SK-N-SH treated with all-trans-retinoic acid at 6 μM for 48 hours (cell line): ENCODE measurements around the gene UNC5CL.

ENCODE experiments used
- BACH2 ChIP-seq: fragments of 250-450 bp; sonication (Bioruptor Pico); IDR thresholded peaks from 2 replicates; pipeline ENCODE4 v1.9.0; 2021; ENCODE audit warnings: mild to moderate bottlenecking, borderline replicate concordance
- CREB5 ChIP-seq: fragments of 250-450 bp; sonication (Bioruptor Pico); IDR thresholded peaks from 2 replicates; pipeline ENCODE4 v1.5.1; 2020; ENCODE audit warnings: low read depth, mild to moderate bottlenecking, moderate library complexity
- CSDC2 ChIP-seq: fragments of 250-450 bp; sonication (Bioruptor Pico); IDR thresholded peaks from 2 replicates; pipeline ENCODE4 v1.5.0; 2020; ENCODE audit warnings: mild to moderate bottlenecking, moderate library complexity
- CSRNP3 ChIP-seq: fragments of 250-450 bp; sonication (Bioruptor Pico); IDR thresholded peaks from 2 replicates; pipeline ENCODE4 v1.5.1; 2021; ENCODE audit warnings: mild to moderate bottlenecking, moderate library complexity
- ISL1 ChIP-seq: fragments of 250-450 bp; sonication (Bioruptor Pico); IDR thresholded peaks from 2 replicates; pipeline ENCODE4 v2.1.2; 2022; ENCODE audit warnings: mild to moderate bottlenecking, moderate library complexity
- PATZ1 ChIP-seq: fragments of 250-450 bp; sonication (Bioruptor Pico); IDR thresholded peaks from 2 replicates; pipeline ENCODE4 v1.8.0; 2020; ENCODE audit warnings: mild to moderate bottlenecking, moderate library complexity, borderline replicate concordance
- PPARA ChIP-seq: fragments of 250-450 bp; sonication (Bioruptor Pico); IDR thresholded peaks from 2 replicates; pipeline ENCODE4 v1.5.0; 2020; ENCODE audit warnings: mild to moderate bottlenecking, borderline replicate concordance
- RARB ChIP-seq: fragments of 250-450 bp; sonication (Bioruptor Pico); IDR thresholded peaks from 2 replicates; pipeline ENCODE4 v1.8.0; 2021; ENCODE audit warnings: mild to moderate bottlenecking, moderate library complexity
- SNAI2 ChIP-seq: fragments of 250-450 bp; sonication (Bioruptor Pico); IDR thresholded peaks from 2 replicates; pipeline ENCODE4 v1.5.0; 2020; ENCODE audit warnings: mild to moderate bottlenecking, moderate library complexity
- TCF4 ChIP-seq: fragments of 250-450 bp; sonication (Bioruptor Pico); IDR thresholded peaks from 2 replicates; pipeline ENCODE4 v1.8.0; 2021; ENCODE audit warnings: mild to moderate bottlenecking, moderate library complexity, borderline replicate concordance
- TOX ChIP-seq: fragments of 250-450 bp; sonication (Bioruptor Pico); IDR thresholded peaks from 2 replicates; pipeline ENCODE4 v1.8.0; 2021; ENCODE audit warnings: mild to moderate bottlenecking, moderate library complexity, borderline replicate concordance
- ZFP3 ChIP-seq: fragments of 250-450 bp; sonication (Bioruptor Pico); IDR thresholded peaks from 2 replicates; pipeline ENCODE4 v1.5.0; 2020; ENCODE audit warnings: mild to moderate bottlenecking, moderate library complexity
- ZNF70 ChIP-seq: fragments of 450-650 bp; formaldehyde crosslinking; IDR thresholded peaks from 2 replicates; pipeline ENCODE4 v1.5.0; 2020; ENCODE audit warnings: mild to moderate bottlenecking, moderate library complexity
- TF ChIP-seq, protein P1 (sequence below): fragments of 250-450 bp; sonication (Bioruptor Pico); IDR thresholded peaks from 2 replicates; pipeline ENCODE4 v1.5.0; 2020; ENCODE audit warnings: mild to moderate bottlenecking, moderate library complexity

DNA sequence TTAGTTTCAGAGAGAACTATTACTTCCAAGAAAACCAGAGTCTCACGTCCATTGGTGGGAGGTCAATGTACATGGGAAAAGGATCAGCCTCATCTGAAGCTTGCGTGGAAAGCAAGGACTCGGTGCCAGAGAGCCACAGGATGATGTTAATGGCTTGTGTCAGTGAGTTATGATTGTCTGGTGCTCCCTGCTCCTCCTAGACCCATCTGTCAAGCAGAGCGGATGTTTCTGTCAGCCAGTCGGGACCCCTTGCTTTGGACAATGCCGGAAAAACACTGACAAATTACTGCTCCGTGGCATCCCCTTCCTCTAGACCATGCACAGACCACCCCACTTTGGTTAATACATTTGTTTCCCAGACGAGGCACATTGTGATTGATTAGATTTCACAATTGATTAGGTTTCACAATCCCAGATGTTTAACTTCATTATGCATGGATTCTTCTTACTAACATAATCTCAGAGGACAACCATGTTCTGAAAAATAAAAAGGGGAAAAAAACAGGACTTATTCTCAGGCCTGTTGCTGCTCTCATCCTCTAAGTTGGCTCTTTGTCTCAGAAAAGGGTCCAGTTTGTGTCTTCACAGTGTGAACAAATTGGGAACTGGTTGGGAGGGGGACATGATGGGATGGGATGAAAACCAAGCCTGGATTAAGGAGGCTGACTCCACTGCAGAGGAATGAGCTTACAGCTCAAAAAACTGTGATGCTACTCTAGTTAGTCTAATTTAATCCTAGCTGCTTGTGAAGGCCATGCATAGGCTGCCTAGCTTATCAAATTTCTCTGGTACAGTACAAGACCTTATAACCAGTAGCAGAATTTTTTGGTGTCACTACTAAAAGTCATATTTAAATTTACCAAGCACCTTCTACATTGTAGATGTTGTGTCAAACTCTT, 51.9 kb downstream of the UNC5CL start:
- no peak for TF ChIP-seq RARB (CRISPR knock-in tag)
- no peak for TF ChIP-seq SNAI2 (CRISPR knock-in tag)
- TF ChIP-seq, protein P1, sequence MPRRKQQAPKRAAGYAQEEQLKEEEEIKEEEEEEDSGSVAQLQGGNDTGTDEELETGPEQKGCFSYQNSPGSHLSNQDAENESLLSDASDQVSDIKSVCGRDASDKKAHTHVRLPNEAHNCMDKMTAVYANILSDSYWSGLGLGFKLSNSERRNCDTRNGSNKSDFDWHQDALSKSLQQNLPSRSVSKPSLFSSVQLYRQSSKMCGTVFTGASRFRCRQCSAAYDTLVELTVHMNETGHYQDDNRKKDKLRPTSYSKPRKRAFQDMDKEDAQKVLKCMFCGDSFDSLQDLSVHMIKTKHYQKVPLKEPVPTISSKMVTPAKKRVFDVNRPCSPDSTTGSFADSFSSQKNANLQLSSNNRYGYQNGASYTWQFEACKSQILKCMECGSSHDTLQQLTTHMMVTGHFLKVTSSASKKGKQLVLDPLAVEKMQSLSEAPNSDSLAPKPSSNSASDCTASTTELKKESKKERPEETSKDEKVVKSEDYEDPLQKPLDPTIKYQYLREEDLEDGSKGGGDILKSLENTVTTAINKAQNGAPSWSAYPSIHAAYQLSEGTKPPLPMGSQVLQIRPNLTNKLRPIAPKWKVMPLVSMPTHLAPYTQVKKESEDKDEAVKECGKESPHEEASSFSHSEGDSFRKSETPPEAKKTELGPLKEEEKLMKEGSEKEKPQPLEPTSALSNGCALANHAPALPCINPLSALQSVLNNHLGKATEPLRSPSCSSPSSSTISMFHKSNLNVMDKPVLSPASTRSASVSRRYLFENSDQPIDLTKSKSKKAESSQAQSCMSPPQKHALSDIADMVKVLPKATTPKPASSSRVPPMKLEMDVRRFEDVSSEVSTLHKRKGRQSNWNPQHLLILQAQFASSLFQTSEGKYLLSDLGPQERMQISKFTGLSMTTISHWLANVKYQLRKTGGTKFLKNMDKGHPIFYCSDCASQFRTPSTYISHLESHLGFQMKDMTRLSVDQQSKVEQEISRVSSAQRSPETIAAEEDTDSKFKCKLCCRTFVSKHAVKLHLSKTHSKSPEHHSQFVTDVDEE (CRISPR knock-in tag), result no peak
- no peak for TF ChIP-seq CSRNP3
- no peak for TF ChIP-seq PPARA (CRISPR knock-in tag)
- TF ChIP-seq ZNF70 (CRISPR knock-in tag), result no peak
- TF ChIP-seq ISL1 (CRISPR knock-in tag), result no peak
- TF ChIP-seq BACH2 (CRISPR knock-in tag), result no peak
- TF ChIP-seq PATZ1 (CRISPR knock-in tag), result no peak
- TF ChIP-seq ZFP3, result no peak
- no peak for TF ChIP-seq CREB5 (CRISPR knock-in tag)
- no peak for TF ChIP-seq TOX
- TF ChIP-seq CSDC2 (CRISPR knock-in tag), result no peak
- no peak for TF ChIP-seq TCF4 (CRISPR knock-in tag)
